Measurements from ENCODE around the gene ZSCAN21. TPM values are rescaled to one million over a fixed set of nuclear protein-coding genes. Genes with fewer than 3 reads are reported as not detected.

ZSCAN21 gene
- total RNA-seq, 1 donor = 9.8 TPM

GRCh38 chr7:100089458-100090196 is 40.1 kb downstream of the ZSCAN21 start:
- Histone ChIP-seq H3K36me3 (ENCODE audit: insufficient read depth, low read length) (peaks cover 45% of the 10 kb centered on the region), H3K4me1 (ENCODE audit: insufficient read depth, low read length) (peaks cover 31% of the 10 kb centered on the region), H3K4me2 (ENCODE audit: insufficient read depth, low read length) (peak overlapping the region; percentile 86), H3K9me3 (ENCODE audit: low read depth, low read length) (no peaks in the 10 kb centered on the region), H3K27ac (ENCODE audit: low read depth, low read length) (peak overlapping the region; percentile 84), H4K20me1 (ENCODE audit: insufficient read depth, low read length) (peaks cover 7% of the 10 kb centered on the region), H2AFZ (ENCODE audit: low read length) (peak overlapping the region; percentile 93), H3K79me2 (ENCODE audit: insufficient read depth, low read length) (peaks cover 37% of the 10 kb centered on the region), H3K27me3 (ENCODE audit: insufficient read depth, low read length) (no peaks in the 10 kb centered on the region), H3K4me3 (ENCODE audit: insufficient read depth, low read length) (peak overlapping the region; percentile 92)
- no peak for TF ChIP-seq CTCF (IDR thresholded peaks at IDR 0.05; ENCODE audit: extremely low read depth, low read depth, low read length)
- no peak for DNase-seq (ENCODE audit: insufficient read length, low spot score, missing footprints)

- Histone ChIP-seq H3K4me2 (ENCODE audit: insufficient read depth, low read length) (peak overlapping the region; percentile 1), H3K27ac (ENCODE audit: low read depth, low read length) (peak overlapping the region; percentile 84), H3K9me3 (ENCODE audit: low read depth, low read length) (no peaks in the 10 kb centered on the region), H4K20me1 (ENCODE audit: insufficient read depth, low read length) (peaks cover 7% of the 10 kb centered on the region), H3K4me1 (ENCODE audit: insufficient read depth, low read length) (peaks cover 31% of the 10 kb centered on the region), H3K36me3 (ENCODE audit: insufficient read depth, low read length) (peaks cover 56% of the 10 kb centered on the region), H3K27me3 (ENCODE audit: insufficient read depth, low read length) (no peaks in the 10 kb centered on the region), H2AFZ (ENCODE audit: low read length) (no peak overlapping the region), H3K79me2 (ENCODE audit: insufficient read depth, low read length) (peaks cover 41% of the 10 kb centered on the region), H3K4me3 (ENCODE audit: insufficient read depth, low read length) (no peak overlapping the region)
- no peak for TF ChIP-seq CTCF (IDR thresholded peaks at IDR 0.05; ENCODE audit: extremely low read depth, low read depth, low read length)
- no peak for DNase-seq (ENCODE audit: insufficient read length, low spot score, missing footprints)
These were observed 41.2 kb downstream of the ZSCAN21 start for GRCh38 chr7:100090527-100091410.

DNA sequence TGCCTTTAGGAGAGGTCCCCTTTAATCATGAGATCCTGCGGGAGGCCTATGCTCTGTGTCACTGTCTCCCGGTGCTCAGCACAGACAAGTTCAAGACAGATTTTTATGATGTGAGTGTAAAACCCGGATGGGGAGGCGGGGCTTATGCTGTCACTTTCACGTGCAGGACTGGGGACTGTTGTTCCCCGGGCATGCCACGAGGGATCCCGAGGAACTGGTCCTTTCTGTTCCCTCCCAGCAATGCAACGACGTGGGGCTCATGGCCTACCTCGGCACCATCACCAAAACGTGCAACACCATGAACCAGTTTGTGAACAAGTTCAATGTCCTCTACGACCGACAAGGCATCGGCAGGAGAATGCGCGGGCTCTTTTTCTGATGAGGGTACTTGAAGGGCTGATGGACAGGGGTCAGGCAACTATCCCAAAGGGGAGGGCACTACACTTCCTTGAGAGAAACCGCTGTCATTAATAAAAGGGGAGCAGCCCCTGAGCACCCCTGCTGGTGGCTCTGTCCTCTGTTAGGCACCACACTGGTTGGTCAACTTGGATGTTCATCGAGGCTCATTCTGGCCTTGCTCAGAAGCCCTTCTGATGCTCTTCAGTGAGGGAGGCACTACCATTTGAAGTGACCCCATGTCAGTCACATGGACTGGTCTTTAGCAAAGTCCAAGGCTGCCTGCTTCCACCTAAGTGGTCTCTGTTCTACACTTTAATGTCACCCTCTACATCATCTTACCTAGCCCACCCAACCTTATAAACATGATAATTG is 42.0 kb downstream of the ZSCAN21 start:
- peak overlapping the region; percentile 84 for H3K27ac ChIP-seq (ENCODE audit: low read depth, low read length)
- DNase-seq (ENCODE audit: insufficient read length, low spot score, missing footprints) = no peak
- peak; percentile 9 for TF ChIP-seq CTCF (IDR thresholded peaks at IDR 0.05; ENCODE audit: extremely low read depth, low read depth, low read length)
- no peak overlapping the region for H3K4me2 ChIP-seq (ENCODE audit: insufficient read depth, low read length)
- H2AFZ ChIP-seq (ENCODE audit: low read length) = no peak overlapping the region
- peaks cover 41% of the 10 kb centered on the region for H3K79me2 ChIP-seq (ENCODE audit: insufficient read depth, low read length)
- no peaks in the 10 kb centered on the region for H3K9me3 ChIP-seq (ENCODE audit: low read depth, low read length)
- H3K4me1 ChIP-seq (ENCODE audit: insufficient read depth, low read length) = peaks cover 30% of the 10 kb centered on the region
- no peaks in the 10 kb centered on the region for H3K27me3 ChIP-seq (ENCODE audit: insufficient read depth, low read length)
- peaks cover 64% of the 10 kb centered on the region for H3K36me3 ChIP-seq (ENCODE audit: insufficient read depth, low read length)
- peaks cover 7% of the 10 kb centered on the region for H4K20me1 ChIP-seq (ENCODE audit: insufficient read depth, low read length)
- no peak overlapping the region for H3K4me3 ChIP-seq (ENCODE audit: insufficient read depth, low read length)

All from osteoblast (primary cell).